ENCODE data around the gene DOLPP1. TPM values are rescaled to one million over a fixed set of nuclear protein-coding genes. Genes with fewer than 3 reads are reported as not detected.

DOLPP1 gene
- total and polyA plus RNA-seq, 2 donors from 2014 or later = 9.1 to 12.1 TPM

- H3K4me3 ChIP-seq (ENCODE audit: low read length in 3 of 3) = no peak overlapping the region
- peaks cover 0 to 16% (median 7%) of the 10 kb centered on the region in 3 donors for H3K4me1 ChIP-seq (ENCODE audit: control insufficient read depth in 2 of 3, insufficient read depth in 2 of 3, low read depth in 1 of 3, low read length in 3 of 3)
- no peak for DNase-seq
- no peaks in the 10 kb centered on the region for H3K27me3 ChIP-seq (ENCODE audit: control insufficient read depth, insufficient read depth, low read length)
- TF ChIP-seq, protein P1, sequence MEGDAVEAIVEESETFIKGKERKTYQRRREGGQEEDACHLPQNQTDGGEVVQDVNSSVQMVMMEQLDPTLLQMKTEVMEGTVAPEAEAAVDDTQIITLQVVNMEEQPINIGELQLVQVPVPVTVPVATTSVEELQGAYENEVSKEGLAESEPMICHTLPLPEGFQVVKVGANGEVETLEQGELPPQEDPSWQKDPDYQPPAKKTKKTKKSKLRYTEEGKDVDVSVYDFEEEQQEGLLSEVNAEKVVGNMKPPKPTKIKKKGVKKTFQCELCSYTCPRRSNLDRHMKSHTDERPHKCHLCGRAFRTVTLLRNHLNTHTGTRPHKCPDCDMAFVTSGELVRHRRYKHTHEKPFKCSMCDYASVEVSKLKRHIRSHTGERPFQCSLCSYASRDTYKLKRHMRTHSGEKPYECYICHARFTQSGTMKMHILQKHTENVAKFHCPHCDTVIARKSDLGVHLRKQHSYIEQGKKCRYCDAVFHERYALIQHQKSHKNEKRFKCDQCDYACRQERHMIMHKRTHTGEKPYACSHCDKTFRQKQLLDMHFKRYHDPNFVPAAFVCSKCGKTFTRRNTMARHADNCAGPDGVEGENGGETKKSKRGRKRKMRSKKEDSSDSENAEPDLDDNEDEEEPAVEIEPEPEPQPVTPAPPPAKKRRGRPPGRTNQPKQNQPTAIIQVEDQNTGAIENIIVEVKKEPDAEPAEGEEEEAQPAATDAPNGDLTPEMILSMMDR (IDR thresholded peaks at IDR 0.05; ENCODE audit: borderline replicate concordance, extremely low read depth, insufficient read depth) = no peak
- intact Hi-C loops (cut with DNase I) = no loop called here
- no peak overlapping the region for H3K9ac ChIP-seq (ENCODE audit: low read length in 3 of 3)
- peaks cover 5 to 15% (median 12%) of the 10 kb centered on the region in 3 donors for H3K36me3 ChIP-seq (ENCODE audit: control insufficient read depth in 2 of 3, insufficient read depth in 3 of 3, low read length in 3 of 3)
- H3K27ac ChIP-seq (ENCODE audit: low read depth in 2 of 2, low read length in 2 of 2) = no peak overlapping the region
- no peaks in the 10 kb centered on the region for H3K9me3 ChIP-seq (ENCODE audit: control insufficient read depth in 2 of 3, insufficient read depth in 1 of 3, low read length in 3 of 3)
- FAIRE-seq = no peak
These were observed 40.7 kb upstream of the DOLPP1 start for GRCh38 chr9:129040113-129040643.

DNA sequence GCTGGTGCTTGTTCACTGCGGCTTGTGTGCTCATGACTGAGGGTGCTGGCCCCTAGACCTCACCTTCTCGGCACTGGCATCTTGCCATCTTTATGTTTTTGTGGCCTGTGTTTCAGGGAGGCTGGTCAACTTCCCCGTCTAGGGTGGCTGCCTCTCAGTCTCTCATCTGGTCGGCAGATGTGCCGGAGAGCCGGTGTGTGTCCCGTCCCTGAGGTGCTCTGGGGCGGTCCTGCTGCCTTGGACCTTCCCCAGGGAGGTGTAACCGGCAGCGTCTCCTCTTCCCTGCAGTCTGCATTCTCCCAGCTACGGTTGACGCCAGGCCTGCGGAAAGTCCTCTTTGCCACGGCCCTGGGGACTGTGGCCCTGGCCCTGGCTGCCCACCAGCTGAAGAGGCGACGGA lies 38.9 kb upstream of the DOLPP1 start:
- Histone ChIP-seq H3K9me3 (ENCODE audit: control insufficient read depth in 2 of 3, insufficient read depth in 1 of 3, low read length in 3 of 3) (no peaks in the 10 kb centered on the region), H3K27me3 (ENCODE audit: control insufficient read depth, insufficient read depth, low read length) (no peaks in the 10 kb centered on the region), H3K27ac (ENCODE audit: low read depth in 2 of 2, low read length in 2 of 2) (no peak overlapping the region), H3K9ac (ENCODE audit: low read length in 3 of 3) (no peak overlapping the region), H3K4me1 (ENCODE audit: control insufficient read depth in 2 of 3, insufficient read depth in 2 of 3, low read depth in 1 of 3, low read length in 3 of 3) (peaks cover 0 to 15% (median 7%) of the 10 kb centered on the region in 3 donors), H3K36me3 (ENCODE audit: control insufficient read depth in 2 of 3, insufficient read depth in 3 of 3, low read length in 3 of 3) (peaks cover 5 to 15% (median 12%) of the 10 kb centered on the region in 3 donors), H3K4me3 (ENCODE audit: low read length in 3 of 3) (no peak overlapping the region)
- FAIRE-seq = no peak
- intact Hi-C loops (cut with DNase I) = no loop called here
- TF ChIP-seq, protein P1 (IDR thresholded peaks at IDR 0.05; ENCODE audit: borderline replicate concordance, extremely low read depth, insufficient read depth) = no peak
- no peak for DNase-seq

GRCh38 chr9:129052592-129052991 lies 28.3 kb upstream of the DOLPP1 start:
- Histone ChIP-seq H3K9ac (ENCODE audit: low read length in 3 of 3) (no peak overlapping the region), H3K4me1 (ENCODE audit: control insufficient read depth in 2 of 3, insufficient read depth in 2 of 3, low read depth in 1 of 3, low read length in 3 of 3) (peaks cover 0 to 2% (median 0%) of the 10 kb centered on the region in 3 donors), H3K27ac (ENCODE audit: low read depth in 2 of 2, low read length in 2 of 2) (no peak overlapping the region), H3K4me3 (ENCODE audit: low read length in 3 of 3) (no peak overlapping the region), H3K9me3 (ENCODE audit: control insufficient read depth in 2 of 3, insufficient read depth in 1 of 3, low read length in 3 of 3) (no peaks in the 10 kb centered on the region), H3K27me3 (ENCODE audit: control insufficient read depth, insufficient read depth, low read length) (no peaks in the 10 kb centered on the region), H3K36me3 (ENCODE audit: control insufficient read depth in 2 of 3, insufficient read depth in 3 of 3, low read length in 3 of 3) (peaks cover 0 to 21% (median 21%) of the 10 kb centered on the region in 3 donors)
- DNase-seq = peak in 3 of 5 donors; percentile 22 to 92 (median 39)
- TF ChIP-seq, protein P1 (IDR thresholded peaks at IDR 0.05; ENCODE audit: borderline replicate concordance, extremely low read depth, insufficient read depth) = no peak
- intact Hi-C loops (cut with DNase I) = no loop called here
- FAIRE-seq = no peak

DNA sequence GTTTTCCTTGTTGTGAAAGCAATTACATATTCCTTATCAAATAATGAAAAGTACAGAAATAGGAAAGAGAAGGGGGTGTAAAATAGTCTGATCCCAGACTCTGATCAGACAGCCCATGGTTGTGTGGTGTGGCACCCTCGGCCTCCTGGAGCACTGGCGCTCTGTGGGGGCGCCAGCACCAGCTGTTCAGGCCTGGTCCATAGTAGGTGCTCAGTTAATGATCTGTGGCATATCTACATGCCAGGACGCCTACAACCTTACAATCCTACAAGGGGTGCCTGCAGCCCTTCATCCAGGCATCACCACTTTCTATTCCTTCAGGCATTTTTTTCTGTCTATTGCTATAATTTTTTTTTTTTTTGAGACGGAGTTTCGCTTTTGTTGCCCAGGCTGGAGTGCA lies 27.9 kb upstream of the DOLPP1 start:
- Histone ChIP-seq H3K36me3 (ENCODE audit: control insufficient read depth in 2 of 3, insufficient read depth in 3 of 3, low read length in 3 of 3) (peaks cover 0 to 20% (median 20%) of the 10 kb centered on the region in 3 donors), H3K27me3 (ENCODE audit: control insufficient read depth, insufficient read depth, low read length) (no peaks in the 10 kb centered on the region), H3K4me1 (ENCODE audit: control insufficient read depth in 2 of 3, insufficient read depth in 2 of 3, low read depth in 1 of 3, low read length in 3 of 3) (peaks cover 0 to 2% (median 0%) of the 10 kb centered on the region in 3 donors), H3K9me3 (ENCODE audit: control insufficient read depth in 2 of 3, insufficient read depth in 1 of 3, low read length in 3 of 3) (no peaks in the 10 kb centered on the region), H3K27ac (ENCODE audit: low read depth in 2 of 2, low read length in 2 of 2) (no peak overlapping the region), H3K4me3 (ENCODE audit: low read length in 3 of 3) (no peak overlapping the region), H3K9ac (ENCODE audit: low read length in 3 of 3) (no peak overlapping the region)
- DNase-seq = no peak
- no peak for FAIRE-seq
- TF ChIP-seq, protein P1 (IDR thresholded peaks at IDR 0.05; ENCODE audit: borderline replicate concordance, extremely low read depth, insufficient read depth) = no peak
- intact Hi-C loops (cut with DNase I) = no loop called here

Data from kidney (tissue), 14 donors.